Right ventricle myocardium inferior (tissue), 1 donor: ENCODE results near the gene FAIM2. TPM values are rescaled to one million over a fixed set of nuclear protein-coding genes. Genes with fewer than 3 reads are reported as not detected.

Source experiments
- ATAC-seq: fragments of 200-7000 bp; cut with Tn5 transposase; one replicate; pipeline ENCODE4 v1.9.1; 2020; ENCODE audit warnings: mild to moderate bottlenecking, moderate library complexity
- DNase-seq: peaks from one replicate; pipeline ENCODE4 v3.0.0; 2021; ENCODE audit errors: missing footprints
- intact Hi-C: fragments of 100-400 bp; cut with DNase I; formaldehyde crosslinking; loops from one replicate; pipeline ENCODE4 v1.11.0; 2022
- long read RNA-seq: library from polyadenylated mRNA; unstranded; transcript quantifications from one replicate; pipeline ENCODE4 v2.0.0, GENCODE V29; 2021
- total RNA-seq: library from RNA; stranded (reverse); fragmentation: NEBNext Ultra II Directional; extraction: Animal tissue kit (Norgen Biotek cat#: 25700); gene quantifications from one replicate; pipeline ENCODE4 v1.2.1, GENCODE V29; 2021
- donor health status: DM: no; HTN: yes; CAD: no; lungs with severe emphysema.

The FAIM2 gene
- total RNA-seq, result 20.5 TPM
- long read RNA-seq, full-length matches to known transcripts, result 11 of 18 reads
- long read RNA-seq, partial matches to known transcripts, result 1 of 18 reads
- long read RNA-seq, other reads (novel, unspliced or antisense), result 6 of 18 reads

DNA sequence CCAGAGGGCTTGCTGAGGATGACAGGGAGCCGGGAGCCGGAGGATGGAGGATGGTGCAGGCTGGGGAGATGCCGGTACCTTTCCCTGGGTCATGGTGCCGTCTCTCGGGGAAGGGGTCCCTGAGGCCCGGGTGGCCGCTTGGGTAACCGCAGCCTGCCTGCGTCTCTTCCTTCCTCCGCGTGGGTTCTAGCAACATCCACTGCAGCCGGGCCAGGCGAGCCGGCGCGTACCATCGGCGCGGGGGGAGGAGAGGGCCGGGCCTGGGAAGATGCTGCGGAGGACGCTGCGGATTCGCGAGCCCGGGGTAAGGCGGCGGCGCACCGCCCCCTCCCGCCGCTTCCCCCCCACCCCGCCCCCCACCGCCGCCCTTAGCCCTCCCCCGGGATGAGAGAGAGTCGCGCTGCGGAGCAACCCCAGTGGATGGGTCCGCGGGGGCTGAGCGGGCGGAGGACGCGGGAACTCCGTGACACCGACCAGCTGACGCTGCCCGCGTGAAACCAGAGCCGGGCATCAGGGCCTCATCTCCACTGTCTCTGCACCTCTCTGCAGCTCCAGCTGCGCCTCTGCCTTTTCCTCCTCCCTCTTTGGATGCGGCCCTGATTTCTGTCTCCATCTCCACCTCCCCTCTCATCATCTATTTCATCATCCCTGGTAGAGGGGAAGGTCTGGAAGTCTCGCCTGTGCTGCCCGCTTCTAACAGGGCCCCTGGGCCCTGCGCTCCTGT, at the start of gene FAIM2:
TSS of gene FAIM2 (minus strand) at position 201 of the 724 bp plus-strand sequence. CDS start at position 93, 108 bp downstream.
- intact Hi-C loops, result no loop called here
- ATAC-seq (peak; percentile 86), DNase-seq (no peak)

DNA sequence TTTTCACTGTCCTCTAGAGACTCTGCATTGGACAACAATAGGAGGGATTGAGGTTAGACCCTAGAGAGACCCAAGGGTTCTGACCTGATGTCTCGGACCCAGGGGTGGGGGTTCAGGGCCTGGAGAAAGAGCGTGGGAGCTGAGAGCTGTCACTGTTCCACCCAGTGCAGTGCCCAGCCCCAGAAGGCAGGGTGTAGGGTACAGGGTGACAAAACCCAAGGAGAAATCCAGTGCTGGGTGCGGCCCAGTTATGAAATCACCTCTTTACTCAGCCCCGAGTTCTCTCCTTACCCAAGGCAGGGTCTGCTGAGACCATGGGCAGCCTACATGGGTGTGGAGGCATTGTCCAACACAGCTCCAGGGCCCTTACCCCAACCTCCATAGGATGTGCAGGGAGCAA, 49.5 kb upstream of the FAIM2 start:
- intact Hi-C loops, result no loop called here
- ATAC-seq (no peak), DNase-seq (no peak)

DNA sequence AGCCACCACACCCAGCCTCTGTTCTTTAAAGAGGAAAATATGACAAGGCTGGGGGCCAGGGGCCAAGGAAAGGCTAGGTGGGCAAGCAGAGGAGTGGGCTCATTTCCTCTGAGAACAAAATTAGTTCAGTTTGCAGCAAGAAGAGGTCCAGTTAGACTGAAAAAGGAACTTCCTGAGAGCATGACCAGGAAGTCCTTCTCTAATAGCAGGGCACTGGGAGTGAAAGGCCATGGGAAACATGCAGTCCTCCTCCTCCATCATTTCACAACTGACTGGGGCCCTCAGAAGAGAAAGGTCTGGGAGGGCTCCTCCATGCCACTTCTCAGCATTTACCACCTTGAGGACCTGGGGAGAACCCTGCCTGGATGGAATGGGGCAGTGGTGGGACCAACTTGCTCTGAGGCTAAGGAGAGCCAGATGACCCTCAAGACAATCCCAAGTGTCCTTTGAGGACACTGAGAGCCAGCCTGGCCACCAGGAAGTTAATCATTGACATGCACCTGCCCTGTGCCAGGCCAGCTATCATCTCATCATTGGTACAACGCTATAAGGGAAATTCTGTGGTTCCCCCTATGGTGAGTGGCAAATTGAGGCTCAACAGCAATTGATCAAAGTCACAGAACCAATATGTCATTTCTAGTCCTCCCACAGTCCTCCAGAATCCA, 48.8 kb upstream of the FAIM2 start:
- DNase-seq (no peak), ATAC-seq (no peak)
- intact Hi-C loops, result no loop called here

DNA sequence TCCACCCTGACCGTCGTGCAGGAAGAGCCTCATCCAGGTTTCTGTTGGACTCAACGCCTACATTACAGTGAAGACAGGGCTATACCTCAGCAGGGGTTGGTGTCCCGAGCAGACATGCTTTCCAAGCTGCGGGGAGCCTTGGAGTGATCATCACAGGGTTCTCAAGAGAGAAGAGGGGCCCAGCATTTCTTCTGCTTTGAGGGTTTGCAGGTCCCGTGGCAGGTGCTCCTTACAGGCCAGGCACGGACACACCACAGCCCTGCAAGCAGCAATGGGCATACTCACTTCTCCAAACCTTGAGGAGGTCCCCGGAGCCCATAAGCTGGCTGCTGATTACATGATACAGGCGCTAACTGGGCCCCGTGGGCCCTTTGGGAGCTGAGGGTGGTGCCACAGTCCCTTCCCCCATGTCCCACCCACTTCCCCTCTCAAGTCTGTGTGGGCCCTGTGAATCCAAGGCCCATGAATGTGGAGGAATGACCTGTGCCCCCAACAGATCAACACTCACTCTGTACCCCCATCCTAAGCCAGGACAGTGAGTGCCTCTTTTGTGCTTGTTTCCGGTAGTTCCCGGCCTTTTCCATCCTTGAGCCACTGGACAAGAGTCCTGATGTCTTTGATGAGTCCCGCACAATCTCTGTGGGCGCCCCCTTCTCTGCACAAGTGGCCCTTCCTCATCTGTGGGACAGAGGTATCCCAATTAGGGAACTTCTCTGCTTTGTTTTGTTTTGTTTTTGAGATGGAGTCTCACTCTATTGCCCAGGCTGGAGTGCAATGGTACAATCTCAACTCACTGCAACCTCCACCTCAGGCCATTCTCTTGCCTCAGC, 47.9 kb upstream of the FAIM2 start:
- intact Hi-C loops, result no loop called here
- no peak for ATAC-seq
- no peak for DNase-seq

DNA sequence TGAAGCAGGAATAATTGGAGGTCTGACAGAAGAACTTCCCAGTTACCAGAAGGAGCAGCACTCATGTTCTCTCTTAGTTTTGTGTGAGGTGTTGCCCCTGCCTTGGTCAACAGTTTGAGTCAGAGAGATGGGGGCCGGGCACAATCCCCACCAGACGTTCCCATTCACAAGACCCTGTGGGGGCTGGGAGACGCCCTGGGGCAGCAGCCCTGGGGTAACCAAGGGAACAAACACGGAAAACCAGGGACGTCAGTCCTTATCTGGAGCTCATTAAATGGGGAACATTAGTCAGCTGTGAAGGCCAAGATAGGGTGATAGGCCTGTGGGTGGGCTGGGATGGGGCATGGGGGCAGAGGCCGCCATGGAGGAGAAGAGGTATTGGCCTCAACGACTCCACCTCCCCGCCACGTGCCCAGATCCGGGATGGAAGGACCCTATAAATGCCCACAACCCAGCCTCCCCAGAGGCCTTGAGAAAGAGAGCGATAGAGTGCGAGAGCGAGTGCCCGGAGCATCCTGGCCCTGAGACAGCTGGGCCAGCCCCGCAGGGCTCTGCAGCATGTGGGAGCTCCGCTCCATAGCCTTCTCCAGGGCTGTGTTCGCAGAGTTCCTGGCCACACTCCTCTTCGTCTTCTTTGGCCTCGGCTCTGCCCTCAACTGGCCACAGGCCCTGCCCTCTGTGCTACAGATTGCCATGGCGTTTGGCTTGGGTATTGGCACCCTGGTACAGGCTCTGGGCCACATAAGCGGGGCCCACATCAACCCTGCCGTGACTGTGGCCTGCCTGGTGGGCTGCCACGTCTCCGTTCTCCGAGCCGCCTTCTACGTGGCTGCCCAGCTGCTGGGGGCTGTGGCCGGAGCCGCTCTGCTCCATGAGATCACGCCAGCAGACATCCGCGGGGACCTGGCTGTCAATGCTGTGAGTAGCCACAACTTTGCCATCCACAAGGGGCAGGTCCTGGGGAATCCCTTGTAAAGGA, 46.9 kb upstream of the FAIM2 start, which contains the start of gene AQP2:
TSS of gene AQP2 (plus strand) at position 465 of the 979 bp plus-strand sequence. CDS start at position 559, 94 bp downstream.
- intact Hi-C loops, result no loop called here
- no peak for DNase-seq
- no peak for ATAC-seq

DNA sequence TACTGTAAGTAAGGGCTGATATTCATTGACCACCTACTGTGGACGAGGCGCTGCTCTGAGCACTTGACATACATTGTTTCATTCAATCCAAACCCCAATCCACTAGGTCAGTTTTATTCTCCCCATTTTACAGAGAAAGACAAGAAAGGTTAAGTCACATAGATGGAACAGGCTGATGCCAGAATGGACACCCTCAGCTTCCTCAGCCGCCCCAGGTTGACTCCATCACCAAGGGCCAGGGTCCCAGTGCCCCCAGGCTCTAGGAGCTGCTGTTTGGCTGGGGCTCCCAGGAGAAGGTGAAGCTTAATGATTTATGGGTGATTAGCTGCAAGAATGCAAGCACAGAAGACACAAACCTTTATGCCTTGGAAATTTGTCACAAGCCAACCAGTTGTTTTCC, 46.2 kb upstream of the FAIM2 start:
- ATAC-seq, result no peak
- intact Hi-C loops, result no loop called here
- no peak for DNase-seq

DNA sequence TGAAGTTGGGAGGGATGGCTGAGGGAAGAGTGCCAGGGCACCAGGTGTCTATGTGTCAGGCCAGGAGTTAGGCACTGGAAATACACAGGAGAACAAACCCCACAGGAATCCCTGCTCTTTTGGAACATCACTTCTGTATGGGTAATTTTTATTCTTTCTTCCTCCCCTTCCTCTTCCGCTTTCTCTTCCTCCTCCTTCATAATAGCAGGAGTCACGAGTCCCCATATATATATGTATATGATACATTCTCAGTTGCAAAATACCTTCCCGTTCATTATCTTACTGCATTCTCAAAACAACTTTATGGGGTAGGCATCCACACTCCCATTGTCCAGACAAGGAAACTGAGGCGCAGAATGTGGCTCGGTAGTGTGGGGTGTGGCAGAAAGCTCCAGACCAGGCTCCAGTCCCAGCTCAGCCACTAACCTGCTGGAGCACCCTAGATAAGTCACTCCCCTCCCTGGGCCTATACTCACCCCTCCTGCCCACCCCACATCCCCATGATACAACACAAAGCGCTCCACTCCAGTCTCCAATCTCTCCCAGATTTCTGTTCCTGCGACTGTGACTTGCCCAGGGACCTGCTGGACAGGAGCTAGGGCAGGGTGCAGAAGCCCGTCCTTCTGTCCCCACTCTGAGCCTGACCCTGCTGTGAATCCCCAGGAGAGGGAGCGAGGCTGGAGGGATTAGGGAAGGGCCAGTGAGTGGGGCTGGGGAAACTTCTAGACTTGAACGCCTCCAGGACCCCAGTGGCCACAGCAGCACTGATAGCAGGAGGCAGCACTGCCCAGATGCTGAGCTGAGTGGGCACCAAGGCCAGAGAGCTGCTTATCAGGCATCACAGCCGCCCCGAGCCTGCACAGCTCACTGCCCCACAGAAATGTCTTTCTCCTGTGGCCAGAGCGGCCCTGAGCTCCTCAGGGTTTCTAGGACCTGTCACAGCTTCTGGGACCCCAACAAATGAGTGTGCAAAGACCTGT, 45.5 kb upstream of the FAIM2 start:
- intact Hi-C loops, result no loop called here
- no peak for ATAC-seq
- no peak for DNase-seq

DNA sequence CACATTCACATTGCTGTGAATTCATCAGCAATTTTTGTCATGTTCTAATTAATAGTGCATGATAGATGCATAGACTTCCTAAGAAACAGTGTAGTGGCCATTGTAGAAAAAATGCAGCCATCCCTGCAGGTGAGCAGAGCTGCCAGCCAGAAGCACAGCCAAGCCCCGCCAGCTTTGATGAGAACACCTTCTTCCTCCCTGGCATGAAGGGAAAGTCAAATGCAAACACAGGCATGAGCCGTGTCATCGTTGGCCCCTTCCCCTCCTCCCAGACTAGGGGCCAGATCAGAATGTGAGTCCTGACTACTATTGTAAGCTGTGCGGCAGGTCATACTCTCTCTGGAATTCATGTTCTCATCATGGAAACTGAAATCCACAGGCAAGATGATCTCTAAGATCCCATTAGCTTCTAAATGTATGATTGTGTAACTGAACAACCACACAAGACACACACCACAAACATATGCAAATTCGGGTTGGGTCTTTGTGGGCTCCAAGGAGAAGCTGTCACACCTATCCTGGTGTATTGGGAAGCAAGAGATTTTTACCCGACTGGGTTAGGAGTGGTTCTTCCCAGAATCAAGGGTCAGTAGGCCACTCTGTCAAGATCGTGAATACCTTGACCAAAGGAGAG, 44.0 kb upstream of the FAIM2 start:
- intact Hi-C loops, result no loop called here
- DNase-seq (no peak), ATAC-seq (no peak)

DNA sequence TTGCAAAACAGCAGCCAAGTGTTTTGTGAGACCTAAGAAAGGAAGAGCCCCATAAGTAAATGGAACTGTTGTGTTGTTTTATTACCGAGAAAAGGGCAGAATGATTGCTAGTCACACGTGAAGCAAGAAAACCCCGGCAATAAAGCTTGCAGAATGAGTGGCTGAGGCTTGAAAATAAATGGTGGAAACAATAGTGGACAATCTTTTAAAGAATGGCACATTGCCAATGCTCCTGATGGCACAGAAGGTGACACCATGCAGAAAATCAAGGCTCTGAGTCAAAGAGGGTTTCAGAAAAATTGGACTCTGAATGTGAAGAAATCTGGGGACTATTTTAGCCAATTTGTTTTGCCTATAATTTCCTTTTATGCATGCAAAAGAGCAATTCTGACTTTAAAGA, 42.8 kb upstream of the FAIM2 start:
- ATAC-seq, result no peak
- intact Hi-C loops, result no loop called here
- DNase-seq, result no peak

DNA sequence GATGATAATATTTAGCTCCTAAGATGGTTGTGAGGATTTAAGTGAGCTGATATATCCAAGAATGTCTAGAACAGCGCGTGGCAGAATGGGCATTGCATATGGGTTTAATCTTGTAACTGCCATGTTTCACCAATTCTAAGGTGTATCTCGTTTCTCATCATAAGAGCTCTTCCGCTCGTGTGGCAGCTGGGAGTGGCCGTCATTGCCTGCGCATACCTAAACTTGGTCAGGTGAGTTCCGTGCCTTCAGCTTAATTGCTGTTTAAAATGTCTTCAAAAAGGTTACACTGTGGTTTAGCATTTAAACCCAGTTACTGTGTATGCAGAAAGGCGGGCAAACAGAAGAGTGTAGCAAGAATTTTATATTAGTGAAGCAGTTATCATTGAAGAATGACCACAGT, 42.4 kb upstream of the FAIM2 start:
- intact Hi-C loops, result no loop called here
- DNase-seq (no peak), ATAC-seq (no peak)

DNA sequence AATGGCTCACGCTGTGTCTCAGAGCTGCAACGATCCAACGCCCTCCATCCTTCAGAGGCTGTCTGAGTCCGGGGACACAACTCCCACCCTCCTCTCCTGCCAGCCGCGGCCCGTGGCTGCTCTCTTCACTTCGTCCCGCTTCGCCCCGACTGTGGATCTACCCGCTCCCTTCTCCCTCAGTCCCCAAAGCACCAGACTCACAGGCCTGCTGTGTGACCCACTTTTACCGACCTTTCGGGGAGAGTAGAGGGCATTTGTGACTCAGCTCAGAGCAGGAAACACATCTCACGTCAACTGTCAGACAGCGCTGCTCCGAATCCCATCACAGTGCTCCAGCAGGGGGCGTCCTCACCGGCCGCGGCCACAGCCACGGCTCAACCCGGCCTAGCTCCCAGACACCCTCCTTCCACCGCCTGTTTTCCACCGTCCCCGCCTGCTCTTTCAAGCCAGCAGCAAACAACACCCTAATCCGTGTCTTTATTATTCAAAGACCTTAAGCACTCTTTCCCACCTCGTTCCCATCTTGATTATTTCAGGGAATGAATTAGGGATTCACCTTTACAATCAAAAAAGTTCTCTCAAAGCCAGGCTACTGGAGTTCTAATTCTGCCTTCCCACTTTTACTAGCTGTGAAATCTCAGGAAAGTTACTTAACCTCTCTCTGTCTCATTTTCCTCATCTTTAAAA, 41.8 kb upstream of the FAIM2 start:
- intact Hi-C loops, result loop anchor here (1.0 kb wide), 1 partner anchor 78 kb away; no protein-coding TSS in a partner anchor
- peak; percentile 96 for ATAC-seq
- peak; percentile 88 for DNase-seq

DNA sequence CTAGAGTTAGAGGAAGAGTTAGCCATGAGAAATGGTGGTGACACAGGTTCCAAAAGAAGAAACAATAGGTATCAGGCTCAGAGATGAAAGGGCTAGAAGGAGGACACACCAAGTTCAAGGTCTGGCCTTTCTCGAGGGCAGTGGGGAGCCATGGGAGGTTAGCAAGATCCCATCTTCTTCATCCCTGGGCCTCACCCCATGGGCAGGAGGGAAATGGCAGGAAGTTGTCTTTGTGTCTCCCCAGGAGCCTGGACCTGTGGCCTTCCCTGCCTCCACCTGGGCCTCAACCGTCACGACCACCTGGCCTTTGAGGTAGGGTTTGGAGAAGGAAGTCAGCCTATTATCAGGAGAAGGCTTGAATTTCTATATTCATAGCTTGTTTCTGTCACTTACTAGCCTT, 41.0 kb upstream of the FAIM2 start:
- DNase-seq, result no peak
- intact Hi-C loops, result loop anchor here (1.0 kb wide), 1 partner anchor 77 kb away; no protein-coding TSS in a partner anchor
- ATAC-seq, result no peak

DNA sequence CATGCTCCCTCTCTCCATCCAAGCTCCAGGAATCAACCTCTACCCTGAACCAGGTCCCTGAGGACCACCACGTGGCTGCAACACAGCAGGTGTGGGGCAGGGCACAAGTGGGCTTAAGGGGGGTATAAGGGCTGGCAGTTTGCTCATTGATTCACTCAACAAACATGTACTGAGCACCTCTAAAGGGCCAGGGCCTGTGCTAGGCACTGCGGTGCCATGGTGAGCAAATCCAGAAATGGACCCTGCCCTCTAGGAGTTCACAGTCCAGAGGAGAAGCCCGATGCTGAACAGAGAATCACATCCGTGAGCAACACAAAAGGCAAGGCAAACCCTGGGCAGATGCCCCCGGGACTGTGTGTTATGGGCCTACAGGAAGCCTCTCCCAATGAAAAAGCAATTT, 40.3 kb upstream of the FAIM2 start:
- DNase-seq (no peak), ATAC-seq (no peak)
- intact Hi-C loops, result no loop called here

DNA sequence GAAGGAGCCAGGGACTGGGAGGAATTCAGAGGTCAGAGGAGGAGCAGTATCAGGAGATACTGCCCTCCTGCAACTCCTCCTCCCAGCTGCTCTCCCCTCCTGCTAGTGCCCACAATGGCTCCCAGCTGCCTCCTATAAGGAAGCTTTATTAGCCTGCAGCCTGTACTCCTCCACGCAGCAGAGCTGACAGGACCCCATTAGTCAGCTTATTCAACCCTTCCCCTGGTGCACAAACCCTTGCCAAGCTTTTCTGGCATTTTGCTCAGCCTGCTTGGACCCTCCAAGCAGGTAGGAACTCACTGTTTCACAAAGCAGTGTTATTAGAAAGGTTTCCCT, 39.9 kb upstream of the FAIM2 start:
- ATAC-seq, result no peak
- intact Hi-C loops, result no loop called here
- DNase-seq, result no peak

DNA sequence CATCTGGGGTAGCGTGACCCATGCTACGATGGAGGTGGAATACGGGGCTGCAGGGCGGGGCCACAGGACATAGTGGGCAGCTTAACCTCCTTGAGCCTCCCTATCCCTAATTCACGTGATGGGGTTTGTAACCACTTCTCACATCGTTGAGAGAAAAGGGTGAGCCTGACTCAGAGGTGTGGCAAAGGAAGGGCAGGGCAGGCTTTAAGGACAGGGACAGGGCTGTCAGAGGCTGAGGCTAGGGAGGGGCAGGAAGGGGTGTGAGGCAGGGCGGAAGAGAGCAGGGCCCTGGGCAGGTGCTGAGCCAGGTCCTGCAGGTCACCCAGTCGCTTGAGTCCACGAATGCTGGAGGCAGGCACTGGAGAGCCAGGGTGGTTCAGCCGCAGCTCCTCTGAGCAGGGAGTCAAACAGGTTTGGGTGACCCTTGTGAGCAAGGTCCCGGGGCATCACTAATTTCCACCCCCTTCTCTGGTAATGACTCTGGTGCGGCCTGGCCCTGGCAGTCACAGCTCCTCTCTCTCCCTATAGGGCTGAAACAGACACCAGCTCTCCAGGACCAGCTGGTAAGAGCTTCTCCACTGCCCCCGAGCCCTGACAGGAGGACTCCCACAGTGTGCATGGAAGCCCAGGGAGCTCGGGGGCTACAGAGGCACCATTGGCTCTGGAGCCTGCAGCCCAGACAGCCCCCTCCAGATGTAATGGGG, 39.4 kb upstream of the FAIM2 start:
- intact Hi-C loops, result no loop called here
- no peak for ATAC-seq
- DNase-seq, result no peak

DNA sequence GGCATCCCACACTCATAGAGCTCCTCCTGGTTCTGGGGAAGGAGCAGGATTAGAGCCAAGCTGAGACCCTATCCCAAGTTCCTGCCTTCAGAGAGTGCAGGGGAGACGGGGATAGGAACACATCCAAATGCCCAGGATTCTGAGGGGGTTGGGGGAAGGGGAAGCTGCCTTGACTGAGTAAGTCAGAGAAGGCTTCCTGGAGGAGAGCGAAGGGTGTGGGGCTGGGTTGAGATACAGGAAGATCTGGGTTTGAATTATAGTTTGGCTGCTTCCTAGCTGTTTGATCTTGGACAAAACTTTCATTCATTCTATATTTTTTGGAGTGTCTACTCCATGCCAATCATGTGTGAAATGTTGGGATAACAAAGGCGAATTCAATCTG, 38.8 kb upstream of the FAIM2 start:
- intact Hi-C loops, result no loop called here
- no peak for DNase-seq
- no peak for ATAC-seq
